MV-4-11 (cell line): ENCODE results near the gene EXOC6B.

Experiments
- DNase-seq: peaks from one replicate; lab custom pipeline; 2025; lab: John Stamatoyannopoulos, UW

EXOC6B gene

DNA sequence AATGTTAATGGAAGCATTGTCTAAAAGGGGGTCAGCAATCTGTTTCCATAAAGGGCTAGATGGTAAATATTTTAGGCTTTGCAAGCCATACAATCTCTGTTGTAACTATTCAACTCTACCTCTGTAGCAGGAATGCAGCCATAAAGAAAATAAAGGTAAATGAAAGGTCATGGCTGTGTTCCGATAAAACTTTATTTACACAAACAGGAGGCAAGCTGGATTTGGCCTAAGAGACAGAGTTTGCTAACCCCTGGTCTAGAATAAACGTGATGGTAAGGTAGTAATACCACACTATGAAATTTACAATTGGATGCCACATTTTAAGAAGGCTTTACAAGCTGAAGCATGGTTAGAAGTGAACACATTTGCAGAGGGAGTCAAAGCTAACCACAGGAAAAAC lies 91.4 kb downstream of the EXOC6B start:
- no peak for DNase-seq

DNA sequence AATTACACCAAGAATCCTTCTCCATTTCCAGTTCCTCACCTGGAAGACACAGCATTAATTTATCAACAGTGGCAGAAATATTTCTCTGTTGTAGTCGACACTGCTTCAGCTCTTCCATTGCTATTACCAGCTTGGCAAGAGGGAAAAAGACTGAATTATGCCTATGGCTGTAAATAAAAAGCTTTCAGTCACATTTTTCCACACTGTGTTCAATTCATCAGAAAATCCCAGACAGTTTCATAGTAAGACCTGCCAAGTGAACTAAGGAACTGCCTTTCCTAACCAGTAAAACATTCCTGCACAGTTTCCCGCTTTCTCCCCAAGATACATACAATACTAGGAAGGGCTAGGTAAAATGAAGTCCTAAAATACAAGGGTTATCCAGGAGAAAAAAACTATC lies 94.7 kb downstream of the EXOC6B start:
- no peak for DNase-seq

DNA sequence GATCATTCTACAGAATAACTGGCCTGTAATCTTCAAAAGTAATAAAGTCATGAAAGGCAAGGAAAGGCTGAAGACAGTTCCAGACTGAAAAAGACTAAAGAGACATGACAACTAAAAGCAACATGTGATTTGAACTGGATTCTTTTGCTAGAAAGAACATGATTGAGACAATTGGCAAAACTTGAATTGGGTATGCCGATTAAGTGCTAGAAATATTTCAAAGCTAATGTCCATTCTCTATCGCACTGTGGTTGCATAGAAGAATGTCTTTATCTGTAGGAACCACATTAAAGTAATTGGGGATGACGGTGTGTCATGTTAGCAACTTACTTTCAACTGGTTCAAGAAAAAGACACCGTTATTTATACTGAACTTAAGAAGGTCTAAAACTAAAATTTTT lies 98.5 kb downstream of the EXOC6B start:
- no peak for DNase-seq

DNA sequence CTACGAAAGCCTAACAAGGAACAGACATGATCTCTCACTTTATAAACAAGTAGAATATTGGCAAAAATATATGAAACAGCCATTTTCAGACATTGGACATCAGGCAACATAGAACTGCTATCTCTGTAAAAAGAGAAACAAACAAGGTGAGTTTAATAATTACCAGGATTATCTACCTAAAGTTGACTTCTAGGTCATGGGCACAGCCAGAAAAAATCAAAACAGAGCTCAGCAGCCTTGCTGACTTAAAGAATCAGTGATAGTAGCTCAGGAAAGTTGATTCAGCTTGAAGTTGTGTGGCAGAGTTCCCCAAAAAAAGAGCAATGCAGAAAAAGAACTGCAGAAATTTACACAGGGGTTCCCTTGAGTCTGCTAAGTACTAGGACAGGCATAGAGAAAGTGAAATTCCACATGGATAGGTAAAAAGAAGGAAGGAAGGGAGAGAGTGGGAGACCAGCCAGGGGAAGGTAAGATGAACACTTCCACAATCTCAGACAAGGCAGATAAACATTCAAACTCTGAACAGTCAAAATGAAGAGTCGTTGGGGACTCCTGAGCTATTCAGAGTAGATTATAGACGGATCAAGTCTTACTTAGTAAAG lies 102.0 kb downstream of the EXOC6B start:
- DNase-seq, result no peak

DNA sequence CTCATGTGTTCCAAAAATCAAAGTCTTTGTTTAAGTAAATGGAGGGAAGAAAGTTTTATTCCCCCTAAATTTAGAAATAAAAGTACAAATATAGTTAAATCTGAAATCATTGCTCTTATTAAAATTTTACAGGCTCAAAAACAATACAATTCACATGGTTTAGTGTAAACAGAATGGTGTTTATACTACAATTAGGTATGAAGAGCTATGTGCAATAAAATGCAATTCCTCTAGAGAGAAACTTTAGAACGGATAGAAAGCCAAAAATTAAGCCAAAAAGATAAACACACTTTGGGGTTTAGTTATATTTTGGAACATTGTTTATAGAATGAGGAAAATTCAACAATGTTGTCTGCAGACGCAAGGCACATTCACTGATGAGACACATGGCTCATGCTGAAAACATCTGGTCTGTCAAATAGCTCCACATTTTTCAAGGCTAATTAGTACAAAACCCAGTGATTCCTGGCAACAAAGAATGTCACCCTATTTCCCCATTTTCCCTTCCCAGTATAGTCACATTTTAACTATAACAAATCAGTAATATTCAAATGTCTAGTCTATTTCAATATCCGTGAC lies 103.3 kb downstream of the EXOC6B start:
- no peak for DNase-seq

DNA sequence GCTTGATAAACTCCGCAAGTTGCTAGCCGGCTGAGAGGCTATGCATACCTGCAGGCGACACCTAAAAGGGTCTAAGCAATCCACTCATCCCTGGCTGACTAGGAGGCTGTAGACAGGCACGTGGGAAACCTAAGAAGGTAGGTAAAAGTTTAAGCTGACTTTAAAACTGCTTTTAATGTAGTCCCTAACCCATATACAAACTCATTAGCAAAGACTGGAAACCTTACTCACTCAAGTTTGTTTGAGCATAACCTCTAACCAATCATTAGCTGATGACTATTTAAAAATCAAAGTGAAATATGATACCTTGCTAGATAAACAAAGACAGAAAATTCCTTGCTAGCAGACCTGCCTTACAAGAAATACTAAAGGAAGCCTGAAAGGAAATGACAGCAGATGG lies 106.4 kb downstream of the EXOC6B start:
- DNase-seq, result no peak

DNA sequence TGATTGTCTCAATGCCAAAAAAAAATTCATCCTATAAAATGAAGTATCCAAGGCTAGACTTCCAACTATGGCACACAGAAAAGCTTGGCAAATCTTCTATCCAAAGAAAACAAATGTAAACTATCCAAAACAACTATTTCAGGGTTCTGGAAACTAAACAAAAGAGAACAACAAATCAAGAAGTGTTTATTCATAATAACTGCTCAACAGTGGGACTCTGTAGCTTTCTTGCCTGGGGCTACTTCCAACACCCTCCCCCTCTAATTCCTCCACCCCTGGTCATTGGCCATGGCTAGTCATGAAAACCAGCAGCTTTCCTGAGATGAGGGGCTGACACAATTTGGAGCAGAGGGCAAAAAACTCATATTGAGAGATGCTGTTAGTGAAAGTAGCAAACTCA lies 107.0 kb downstream of the EXOC6B start:
- no peak for DNase-seq

DNA sequence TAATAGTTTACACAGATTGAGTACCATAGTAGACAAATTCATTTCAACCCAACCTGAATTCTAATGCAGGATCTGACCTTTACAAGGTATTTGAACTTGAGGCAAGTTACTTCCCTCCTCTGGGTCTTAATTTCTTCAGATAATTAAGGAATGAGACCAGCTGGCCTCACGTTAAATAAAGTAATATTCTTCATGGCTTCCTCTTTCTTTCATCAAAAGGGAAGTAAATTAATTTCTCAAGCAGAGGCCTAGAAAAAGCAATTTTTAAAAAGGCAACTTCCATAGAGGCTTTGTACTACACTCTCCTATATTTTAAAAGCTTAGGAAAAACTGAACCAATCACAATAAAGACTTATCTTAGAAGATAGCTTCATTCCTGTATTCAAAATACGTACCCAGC lies 109.2 kb downstream of the EXOC6B start:
- DNase-seq, result no peak

DNA sequence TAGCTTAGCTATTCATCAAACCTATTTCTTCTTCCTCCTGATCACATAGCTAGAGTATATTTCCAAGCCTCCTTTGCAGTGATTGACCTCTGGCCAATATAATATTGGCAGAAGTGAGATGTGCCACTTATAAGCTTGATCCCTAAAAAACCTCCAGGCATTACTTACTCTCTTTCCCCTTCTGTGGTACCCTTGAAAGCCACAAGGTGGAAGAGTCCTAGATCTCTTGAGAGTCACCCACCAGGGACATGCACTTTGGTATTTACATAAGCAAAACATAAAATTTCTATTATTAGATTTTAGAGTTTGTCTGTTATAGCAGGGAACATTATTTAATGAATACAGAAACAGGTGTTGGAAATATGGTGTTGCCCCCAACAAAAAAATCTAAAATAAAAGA lies 112.0 kb downstream of the EXOC6B start:
- DNase-seq, result no peak

DNA sequence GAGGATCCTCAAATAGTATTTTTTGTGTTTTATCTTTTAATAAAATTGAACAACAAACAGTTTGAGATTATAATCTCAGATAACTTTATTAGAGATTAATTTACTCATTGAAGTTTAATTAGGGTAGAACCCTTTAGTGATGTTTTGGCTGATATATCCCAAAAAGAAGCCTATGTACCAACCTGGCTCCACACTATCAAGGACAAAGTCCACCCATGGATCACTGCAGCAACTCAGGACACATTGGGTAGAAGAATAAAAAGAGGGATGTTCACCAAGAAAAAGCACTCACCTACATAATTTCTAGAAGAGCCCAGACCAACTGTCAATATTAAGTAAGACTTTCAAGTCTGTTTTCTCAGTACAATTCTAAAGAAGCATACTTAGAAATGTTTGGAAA lies 112.9 kb downstream of the EXOC6B start:
- DNase-seq, result no peak

DNA sequence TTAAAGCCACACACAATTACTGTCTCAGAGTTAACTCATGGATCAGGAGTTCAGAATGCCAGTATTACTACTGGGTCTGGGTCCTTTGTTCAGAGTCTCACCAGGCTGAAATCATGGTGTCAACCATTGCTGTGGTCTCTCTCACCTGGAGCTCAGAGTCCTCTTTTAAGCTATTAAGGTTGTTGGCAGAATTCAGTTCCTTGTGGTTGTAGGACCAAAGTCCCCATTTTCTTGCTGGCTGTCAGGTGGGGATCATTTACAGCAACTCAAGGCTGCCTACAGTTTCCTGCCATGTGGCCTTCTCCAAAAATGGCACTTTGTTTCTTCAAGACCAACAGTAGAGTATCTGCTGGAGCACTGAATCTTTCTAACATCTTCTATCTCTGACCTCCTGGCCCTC lies 113.5 kb downstream of the EXOC6B start:
- no peak for DNase-seq

DNA sequence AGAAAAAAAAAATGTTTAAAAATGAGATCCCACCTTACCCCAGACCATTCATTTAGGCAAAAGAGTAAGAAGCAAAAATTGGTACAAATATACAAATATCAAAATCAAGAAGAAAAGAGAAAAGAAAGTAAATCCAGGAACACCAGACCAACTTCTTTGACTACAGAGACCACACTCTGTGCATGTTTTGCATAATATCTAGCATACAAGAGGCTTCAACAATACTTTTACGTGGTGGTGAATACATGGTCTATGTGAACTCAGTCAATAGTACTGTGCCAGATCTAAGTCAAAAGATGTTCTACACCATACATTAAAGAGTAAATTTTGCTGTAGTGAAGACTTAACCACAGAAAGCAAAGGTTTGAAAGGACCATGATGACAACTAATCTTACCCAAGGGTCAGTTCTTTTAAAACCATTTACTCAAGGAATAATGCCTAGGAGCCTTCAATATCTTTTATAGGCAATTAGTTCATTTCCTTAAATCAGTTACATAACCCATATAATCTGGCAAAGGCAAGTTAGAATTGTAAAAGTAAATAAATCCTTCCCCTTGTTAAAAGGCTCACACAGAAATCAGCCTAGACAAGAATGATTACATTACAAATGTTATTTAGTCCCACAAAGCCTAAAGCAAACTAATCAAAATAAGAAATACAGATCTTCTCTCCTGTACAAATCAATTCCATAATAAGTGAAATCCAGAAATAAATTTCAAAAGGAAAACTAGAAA lies 115.2 kb downstream of the EXOC6B start:
- no peak for DNase-seq

DNA sequence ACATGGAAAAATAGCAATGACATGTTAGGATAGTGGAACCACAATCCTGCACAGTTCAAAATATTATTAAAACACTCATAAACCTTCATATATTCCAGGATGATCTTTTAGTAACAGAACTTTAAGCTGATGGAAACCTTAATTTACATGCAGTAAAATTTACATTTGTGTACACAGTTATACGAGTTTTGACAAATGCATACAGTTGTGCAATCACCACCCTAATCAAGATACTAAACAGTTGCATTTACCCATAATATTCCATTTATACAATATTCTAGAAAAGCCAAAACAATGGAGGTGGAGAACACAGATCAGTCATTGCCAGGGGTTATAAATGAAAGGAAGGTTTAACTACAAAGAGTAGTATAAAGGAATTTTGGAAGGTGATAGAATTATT lies 117.6 kb downstream of the EXOC6B start:
- DNase-seq, result no peak

DNA sequence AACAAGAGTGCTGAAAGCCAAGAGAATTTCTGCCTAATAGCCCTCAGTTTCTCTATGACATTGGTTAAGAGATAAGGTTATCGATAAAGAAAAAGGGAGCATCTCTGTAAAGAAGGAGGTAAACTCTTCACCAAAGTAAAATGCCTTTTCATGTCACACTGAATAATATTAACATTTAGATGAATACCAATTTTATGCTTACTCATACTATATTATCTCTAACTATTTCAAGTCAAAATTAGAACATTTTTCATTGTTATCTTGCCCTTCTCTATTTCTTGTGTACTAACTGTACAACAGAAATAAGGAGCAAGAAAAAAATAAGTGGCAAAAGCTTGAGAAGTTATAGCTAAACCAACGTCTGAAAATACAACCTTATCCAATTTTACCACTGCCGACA lies 127.5 kb downstream of the EXOC6B start:
- no peak for DNase-seq

DNA sequence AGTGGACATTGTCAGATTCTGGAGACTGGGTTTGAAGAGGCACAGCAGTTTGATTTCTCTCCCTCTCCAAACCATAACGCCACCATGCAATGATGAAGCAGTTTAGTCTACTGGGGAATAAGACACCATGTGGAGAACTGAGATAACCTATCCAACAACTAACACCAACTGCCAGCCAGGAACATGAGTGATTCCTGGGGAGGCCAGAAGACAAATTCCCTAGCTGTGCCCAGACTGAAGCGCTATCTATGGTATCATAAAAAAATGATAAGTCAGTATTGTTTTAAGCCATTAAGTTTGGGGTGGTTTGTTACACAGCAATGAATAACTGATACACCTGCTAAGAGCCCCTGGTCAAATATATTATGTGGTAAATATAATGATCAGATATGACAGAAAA lies 129.3 kb downstream of the EXOC6B start:
- DNase-seq, result no peak

DNA sequence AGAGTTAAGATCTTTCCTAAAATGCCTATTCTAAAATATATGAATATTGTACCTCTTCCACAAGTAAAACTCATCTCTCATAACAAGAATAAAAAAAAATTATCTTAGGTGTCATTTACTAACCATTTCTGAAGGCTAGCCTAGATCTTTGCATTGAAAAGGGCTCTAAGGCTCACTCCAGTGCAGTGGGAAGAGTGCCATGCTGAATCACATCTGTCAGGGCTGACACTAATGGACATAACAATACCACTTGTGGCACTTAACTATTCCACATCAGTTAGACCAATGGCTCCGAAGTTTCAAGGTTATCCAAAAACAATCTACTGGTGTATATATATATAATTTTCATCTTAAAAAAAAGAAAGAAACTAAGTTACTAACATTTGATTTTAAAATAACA lies 130.2 kb downstream of the EXOC6B start:
- DNase-seq, result no peak

DNA sequence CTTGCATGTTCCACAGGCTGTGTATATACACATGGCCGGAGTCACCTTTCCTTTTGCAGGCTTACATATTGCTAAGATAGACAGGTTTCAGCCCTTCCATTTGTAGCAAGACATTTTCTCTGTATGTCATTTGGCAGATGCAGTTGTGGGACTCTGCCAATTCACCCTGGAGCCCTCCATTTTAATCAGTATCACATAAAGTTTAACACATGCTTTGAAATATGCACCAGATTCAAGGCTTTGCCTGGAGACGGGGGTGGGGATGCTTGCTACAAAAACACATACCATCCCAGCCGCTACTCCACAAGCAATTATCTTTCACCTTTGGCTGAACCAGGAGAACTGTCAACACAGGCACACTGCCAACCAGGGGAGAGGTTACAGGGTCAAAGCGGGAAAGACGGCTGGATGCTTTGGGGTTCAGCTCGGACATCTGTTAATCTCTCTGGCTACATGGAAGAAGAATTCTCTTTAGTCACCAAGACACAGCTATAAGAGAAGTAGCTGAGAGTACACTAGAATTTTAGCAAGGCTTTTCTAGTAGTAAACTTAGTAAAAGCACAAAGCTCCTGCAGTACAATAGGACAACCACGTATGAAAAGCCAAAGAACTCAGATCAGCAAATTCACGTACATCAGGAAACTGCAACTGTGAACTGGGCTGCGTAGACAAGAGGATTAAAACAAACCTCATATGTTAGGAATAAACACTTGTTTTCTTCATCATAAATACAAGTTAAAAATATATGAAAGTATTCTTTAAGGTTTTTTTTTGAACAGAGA lies 130.9 kb downstream of the EXOC6B start:
- no peak for DNase-seq

DNA sequence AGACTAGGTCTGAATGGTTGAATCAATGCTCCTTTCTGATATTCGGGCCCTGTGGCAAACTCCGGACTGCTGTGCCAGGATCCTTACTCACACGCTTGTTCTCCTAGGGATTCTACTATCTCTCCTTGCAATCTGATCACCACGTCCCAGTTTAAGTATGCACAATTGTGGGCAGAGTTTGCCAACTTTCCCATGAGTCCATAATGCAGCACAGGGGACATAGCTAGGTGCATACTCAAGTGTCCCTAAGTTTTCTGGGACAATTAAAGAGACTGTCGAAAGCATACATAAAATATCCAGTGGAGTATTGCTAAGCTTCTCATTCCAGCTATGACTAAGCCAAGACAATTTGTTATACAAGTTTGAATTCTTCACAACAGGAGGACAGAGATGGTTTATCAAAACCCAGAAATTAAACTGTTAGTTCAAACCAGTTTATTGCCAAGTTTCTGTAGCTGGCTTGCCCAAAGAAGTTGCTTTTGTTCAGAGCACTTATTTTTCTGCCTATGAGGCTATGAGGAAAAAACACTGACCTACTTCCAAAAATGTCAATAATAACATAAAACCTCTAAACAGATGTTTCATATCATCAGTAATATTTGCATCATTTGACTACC lies 136.1 kb downstream of the EXOC6B start:
- no peak for DNase-seq

DNA sequence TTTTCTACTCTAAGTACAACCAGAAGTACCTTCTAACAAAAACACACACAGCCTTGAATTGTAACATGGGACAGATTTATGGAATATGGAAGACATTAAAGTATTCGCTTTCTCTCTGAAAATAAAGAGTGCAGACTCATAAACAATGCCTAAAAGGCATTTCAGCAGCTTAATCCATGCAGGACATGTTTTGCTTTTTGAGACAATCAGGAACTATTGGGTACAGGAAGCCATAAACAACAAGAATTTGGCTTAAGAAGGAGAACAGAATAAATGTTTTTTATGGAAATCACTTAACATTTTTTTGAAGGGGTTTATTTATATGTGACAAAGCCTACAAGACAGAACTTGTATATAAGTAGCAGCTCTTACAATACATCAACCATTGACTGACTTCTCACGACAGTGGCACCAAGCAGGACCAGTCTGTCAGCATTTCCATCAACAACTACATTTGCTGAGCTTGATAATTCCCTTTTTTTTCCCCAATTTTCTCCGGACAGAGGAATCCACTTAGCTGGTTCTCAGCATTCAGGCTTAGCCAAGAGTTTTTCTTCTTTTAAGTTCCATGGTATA lies 140.1 kb downstream of the EXOC6B start:
- DNase-seq, result no peak

DNA sequence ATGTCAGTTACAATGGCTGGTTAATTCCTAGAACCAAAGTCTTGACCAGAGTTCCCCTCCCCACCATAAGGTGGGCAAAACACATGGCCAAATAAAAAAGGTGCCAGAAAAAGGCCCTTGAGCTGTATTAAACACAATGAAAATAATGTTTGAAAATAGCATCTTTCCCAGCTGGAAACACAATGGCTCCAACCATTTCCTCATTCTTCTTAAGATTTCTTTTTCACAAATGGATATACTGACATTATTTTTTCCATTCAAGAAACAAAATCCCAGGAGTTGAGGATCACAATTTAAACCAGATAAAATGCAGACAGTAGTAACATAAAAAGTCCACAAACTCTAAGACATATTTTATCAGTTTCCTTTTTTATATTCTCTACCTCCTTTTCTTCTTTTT lies 143.8 kb downstream of the EXOC6B start:
- DNase-seq, result no peak

DNA sequence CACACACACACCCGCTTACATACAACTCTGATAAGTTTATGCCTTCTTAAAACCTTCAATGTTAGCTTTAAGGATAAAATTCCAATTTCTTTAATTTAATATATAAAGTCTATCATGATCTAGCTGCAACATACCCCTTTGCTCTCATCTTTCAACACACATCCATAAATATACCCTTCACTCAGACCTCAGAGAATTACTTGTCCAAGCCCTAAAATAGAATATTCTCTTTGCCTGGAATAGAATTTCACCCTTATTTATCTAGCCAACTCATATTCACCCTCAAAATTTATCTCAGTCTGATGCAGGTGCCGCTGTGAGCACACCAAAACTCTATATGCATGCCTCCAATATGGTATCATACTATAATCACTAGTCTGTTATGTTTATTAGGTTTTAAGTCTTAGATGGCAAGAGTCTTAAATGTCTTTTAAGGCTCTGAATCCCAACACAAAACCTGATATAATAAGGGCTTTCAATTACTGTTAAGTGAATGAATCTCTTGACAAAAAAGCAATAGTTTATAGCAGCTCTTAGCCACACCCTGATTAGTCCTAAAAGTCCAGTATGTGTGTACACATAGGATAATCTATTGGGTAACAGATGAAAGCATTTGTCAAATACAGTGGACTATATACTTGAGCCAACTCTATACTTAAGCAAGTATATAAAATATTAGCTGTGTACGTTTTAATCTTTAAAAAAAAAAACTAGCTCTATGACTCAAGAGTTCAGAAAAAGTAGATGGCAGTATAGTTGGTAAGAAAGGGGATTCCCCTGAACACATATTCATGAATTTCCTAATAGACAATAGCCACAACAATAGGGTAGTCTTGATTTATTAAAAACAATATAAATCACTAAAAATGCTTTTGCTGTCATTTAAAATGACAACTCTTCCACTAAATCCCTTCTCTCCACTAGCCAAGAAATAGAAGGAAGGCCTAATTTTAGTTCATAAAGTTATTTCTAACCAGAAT lies 144.5 kb downstream of the EXOC6B start:
- no peak for DNase-seq
